ENCODE data around the gene RPGRIP1L. TPM values are rescaled to one million over a fixed set of nuclear protein-coding genes. Genes with fewer than 3 reads are reported as not detected.

Gene RPGRIP1L
- total and polyA plus RNA-seq, 2 of the 13 experiments (the other 11 are each of a cell fraction or from before 2014, with no cell fraction given) = 5.0 to 13.5 TPM

- no peak for TF ChIP-seq ZNF362 (CRISPR knock-in tag; IDR thresholded peaks at IDR 0.05; ENCODE audit: borderline replicate concordance)
- no peak for TF ChIP-seq HNRNPL (IDR thresholded peaks at IDR 0.05; ENCODE audit: low read depth, low read length)
- no peak for TF ChIP-seq ZNF124 (CRISPR knock-in tag; IDR thresholded peaks at IDR 0.05)
- TF ChIP-seq ZNF572 (CRISPR knock-in tag; IDR thresholded peaks at IDR 0.05) = no peak
- TF ChIP-seq TFAP4 (IDR thresholded peaks at IDR 0.05; ENCODE audit: borderline replicate concordance, low read depth) = no peak
- no peak for TF ChIP-seq POLR2AphosphoS5 (IDR thresholded peaks at IDR 0.05; ENCODE audit: low read depth, low read length)
- no peak for TF ChIP-seq ZBTB20 (CRISPR knock-in tag; IDR thresholded peaks at IDR 0.05; ENCODE audit: borderline replicate concordance, low read depth)
- TF ChIP-seq ZNF713 (CRISPR knock-in tag; IDR thresholded peaks at IDR 0.05) = no peak
- TF ChIP-seq DPF2 (CRISPR knock-in tag; IDR thresholded peaks at IDR 0.05; ENCODE audit: borderline replicate concordance, low read depth) = no peak
- TF ChIP-seq ZFP37 (CRISPR knock-in tag; IDR thresholded peaks at IDR 0.05; ENCODE audit: borderline replicate concordance) = no peak
- no peak for TF ChIP-seq ZBTB44 (CRISPR knock-in tag; IDR thresholded peaks at IDR 0.05)
- TF ChIP-seq ZNF563 (CRISPR knock-in tag; IDR thresholded peaks at IDR 0.05) = no peak
- no peak for TF ChIP-seq ATF7-NPFF (CRISPR knock-in tag; IDR thresholded peaks at IDR 0.05; ENCODE audit: low read depth)
- no peak for TF ChIP-seq YEATS2 (CRISPR knock-in tag; IDR thresholded peaks at IDR 0.05; ENCODE audit: borderline replicate concordance)
- no peak for TF ChIP-seq ZNF441 (CRISPR knock-in tag; IDR thresholded peaks at IDR 0.05; ENCODE audit: borderline replicate concordance)
- no peak for TF ChIP-seq YEATS4 (CRISPR knock-in tag; IDR thresholded peaks at IDR 0.05; ENCODE audit: borderline replicate concordance)
- TF ChIP-seq ZNF776 (CRISPR knock-in tag; IDR thresholded peaks at IDR 0.05) = no peak
- TF ChIP-seq ZNF367 (CRISPR knock-in tag; IDR thresholded peaks at IDR 0.05; ENCODE audit: borderline replicate concordance) = no peak
- no peak for TF ChIP-seq HNRNPH1 (optimal IDR thresholded peaks at IDR 0.05; ENCODE audit: low read depth, low read length)
- H3K4me2 ChIP-seq (ENCODE audit: low read depth, low read length) = no peak overlapping the region
- ChIA-PET POLR2A (no interaction called here), CTCF (ENCODE audit: low intra/inter-chr PET ratio, low total read pairs) (no interaction called here)
- DNase-seq (ENCODE audit: low spot score) (no peak), FAIRE-seq (no peak), ATAC-seq (no peak)
- H3K9me3 ChIP-seq (ENCODE audit: low read length) = no peaks in the 10 kb centered on the region
- WGBS (ENCODE audit: low lambda C conversion rate) = 94% methylated on average over 5 of the region's 5 CpGs
- BruUV-seq (replicated peaks) = no TSS peak
- no peaks in the 10 kb centered on the region for H3K4me1 ChIP-seq (ENCODE audit: insufficient read depth, low read length)
- no peaks in the 10 kb centered on the region for H3K36me3 ChIP-seq (replicated peaks in 1 of 2; ENCODE audit: control insufficient read depth in 1 of 2, insufficient read depth in 2 of 2, low read length in 2 of 2)
- no peaks in the 10 kb centered on the region; a peak in 1 of 5 replicates for H3K27me3 ChIP-seq (ENCODE audit: control insufficient read depth in 1 of 2, insufficient read depth in 2 of 2, low read length in 2 of 2)
- no peak overlapping the region for H3K27ac ChIP-seq (ENCODE audit: extremely low read length, insufficient read depth, low read length)
- no peak overlapping the region for H3K4me3 ChIP-seq (replicated peaks in 1 of 3; ENCODE audit: insufficient read depth in 1 of 3, low read depth in 2 of 3, low read length in 3 of 3)
- in situ Hi-C loops (cut with HindIII; ENCODE audit: extremely low pct_ligation_motif_present, low pct_unique_long_range_greater_than_20kb) = no loop called here
- intact Hi-C loops (cut with micrococcal nuclease; ENCODE audit: unreplicated experiment) = no loop called here
- no peak overlapping the region for H2AFZ ChIP-seq (ENCODE audit: low read length)
- H3K79me2 ChIP-seq (ENCODE audit: insufficient read depth, low read length) = no peaks in the 10 kb centered on the region
- H4K20me1 ChIP-seq (ENCODE audit: insufficient read depth, low read length) = no peaks in the 10 kb centered on the region
- no peak overlapping the region for H3K9ac ChIP-seq (ENCODE audit: insufficient read depth, low read depth, low read length)
These were observed 83.2 kb downstream of the RPGRIP1L start for GRCh38 chr16:53620476-53620875.
